ENCODE measurements around the gene ADCK1.
"Not testable (repeated sequence)": the region's sequence is repeated elsewhere in the genome, so short reads cannot be mapped to it uniquely, and the experiment has no call there.

Gene ADCK1

GRCh38 chr14:77955816-77956484 is 156.0 kb downstream of the ADCK1 start:
- DNase-seq: no peak

DNA sequence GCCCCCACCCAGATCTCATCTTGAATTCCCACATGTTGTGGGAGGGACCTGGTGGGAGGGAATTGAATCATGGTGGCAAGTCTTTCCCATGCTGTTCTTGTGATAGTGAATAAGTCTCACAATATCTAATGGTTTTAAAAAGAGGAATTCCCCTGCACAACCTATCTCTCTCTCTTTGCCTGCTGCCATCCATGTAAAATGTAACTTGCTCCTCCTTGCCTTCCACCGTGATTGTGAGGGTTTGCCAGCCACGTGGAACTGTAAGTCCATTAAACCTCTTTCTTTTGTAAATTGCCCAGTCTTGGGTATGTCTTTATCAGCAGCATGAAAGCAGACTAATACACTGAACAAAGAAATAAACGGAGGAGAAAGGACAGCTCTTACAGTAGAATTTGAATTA is 159.8 kb downstream of the ADCK1 start:
- DNase-seq: not testable (repeated sequence)

DNA sequence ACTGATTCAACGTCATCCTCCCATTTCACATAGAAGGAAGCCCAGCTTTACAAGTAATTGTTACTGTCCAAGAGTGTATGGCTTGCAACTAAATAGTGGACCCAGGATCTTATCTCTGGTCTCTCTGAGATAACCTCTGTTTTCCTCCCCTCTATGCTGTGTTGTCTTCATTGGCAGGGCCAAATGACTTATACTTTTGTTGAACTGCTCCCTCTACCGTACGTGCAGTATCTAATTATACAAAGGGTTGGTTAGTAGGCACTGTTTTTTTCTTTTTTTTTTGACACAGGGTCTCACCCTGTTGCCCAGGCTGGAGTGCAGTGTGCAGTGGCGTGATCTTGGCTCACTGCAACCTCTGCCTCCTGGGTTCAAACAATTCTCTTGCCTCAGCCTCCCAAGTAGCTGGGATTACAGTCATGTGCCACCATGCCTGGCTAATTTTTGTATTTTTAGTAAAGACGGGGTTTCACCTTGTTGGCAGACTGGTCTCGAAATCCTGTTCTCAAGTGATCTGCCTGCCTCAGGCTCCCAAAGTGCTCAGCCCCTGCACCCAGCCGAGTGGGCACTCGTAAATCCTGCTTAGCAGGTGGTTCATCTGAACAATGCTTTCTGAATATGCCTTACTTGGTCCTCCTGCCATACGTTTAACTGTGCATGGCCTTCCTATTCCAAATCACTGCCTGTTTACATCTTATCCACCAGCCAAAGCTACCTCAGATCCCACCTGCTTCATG is 162.1 kb downstream of the ADCK1 start:
- no peak for DNase-seq

DNA sequence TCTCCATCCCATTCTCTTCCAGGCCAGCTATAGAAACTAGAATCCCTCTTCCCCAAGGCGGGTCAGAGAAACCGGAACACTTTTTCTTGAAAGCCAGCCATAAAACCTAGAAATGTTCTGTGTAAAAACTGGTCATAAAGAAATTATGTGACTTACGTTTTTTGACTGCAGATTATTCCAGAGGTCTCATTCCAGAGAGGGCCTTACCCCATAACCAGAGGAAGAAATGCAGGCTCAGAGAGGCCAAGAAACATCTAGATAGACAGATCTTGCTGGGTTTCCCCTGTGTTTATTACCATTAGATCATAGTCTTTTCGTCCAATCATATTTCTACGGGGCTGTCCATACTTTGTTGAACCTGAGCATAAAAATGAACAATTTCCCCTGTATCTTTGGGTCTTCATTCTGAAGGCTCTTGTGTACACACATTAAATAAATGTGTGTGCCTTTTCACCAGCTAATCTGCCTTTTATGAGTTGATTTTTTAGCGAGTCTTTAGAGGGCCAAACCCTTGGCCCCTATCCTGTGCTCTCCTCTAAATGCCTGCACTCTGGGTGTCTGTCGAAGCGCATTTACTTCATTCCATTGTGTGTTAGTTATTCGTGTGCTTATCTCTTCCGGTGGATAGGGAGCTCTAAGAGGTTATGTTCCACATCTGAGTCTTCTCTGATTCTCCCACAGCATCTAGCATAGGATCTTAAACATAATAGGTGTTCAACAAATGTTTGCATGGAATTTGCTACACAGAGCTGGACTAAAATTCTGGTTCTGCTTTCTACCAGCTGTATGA is 163.0 kb downstream of the ADCK1 start:
- no peak for DNase-seq

DNA sequence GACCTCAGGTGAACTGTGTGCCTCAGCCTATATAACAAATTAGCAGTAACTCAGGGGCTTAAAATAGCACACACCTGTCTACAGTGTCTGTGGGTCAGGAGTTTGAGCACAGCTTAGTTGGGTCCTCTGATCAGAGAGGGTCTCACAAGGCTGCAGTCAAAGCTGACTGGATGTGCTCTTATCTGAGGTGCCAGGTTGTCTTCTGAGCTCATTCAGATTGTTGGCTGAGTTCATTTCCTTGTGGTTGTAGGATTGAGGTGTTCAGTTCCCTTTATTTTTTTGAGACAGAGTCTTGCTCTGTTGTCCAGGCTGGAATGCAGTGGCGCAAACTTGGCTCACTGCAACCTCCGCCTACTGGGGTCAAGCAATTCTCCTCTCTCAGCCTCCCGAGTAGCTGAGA is 164.7 kb downstream of the ADCK1 start:
- no peak for DNase-seq

GRCh38 chr14:77965050-77965449 is 165.1 kb downstream of the ADCK1 start:
- no peak for DNase-seq

DNA sequence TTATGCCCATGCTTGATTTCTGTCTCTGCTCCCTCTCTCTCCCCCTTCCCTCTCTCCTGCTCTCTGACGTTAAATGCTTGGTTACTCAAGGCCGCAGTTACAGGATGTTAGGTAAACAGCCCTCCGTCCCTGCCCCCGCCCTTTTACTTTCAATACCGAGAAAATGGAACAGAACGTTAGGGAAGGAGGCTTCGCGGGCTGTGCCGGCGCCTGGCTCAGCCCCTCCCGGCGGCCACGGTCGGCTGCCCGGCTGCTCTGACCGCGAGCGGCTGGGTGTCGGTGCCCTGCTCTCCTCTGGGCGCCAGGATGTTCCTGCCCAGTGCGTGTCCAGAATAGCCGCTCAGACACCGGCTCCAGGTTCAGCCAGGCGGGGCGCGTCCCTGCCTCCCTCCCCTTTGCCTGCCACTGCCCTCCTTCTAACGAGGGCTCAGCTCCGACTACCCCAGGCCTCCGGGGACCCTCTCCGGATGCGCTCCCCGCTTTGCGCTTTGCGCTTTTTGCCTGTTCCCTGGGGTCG is 166.1 kb downstream of the ADCK1 start:
- peak; percentile 13 for DNase-seq

DNA sequence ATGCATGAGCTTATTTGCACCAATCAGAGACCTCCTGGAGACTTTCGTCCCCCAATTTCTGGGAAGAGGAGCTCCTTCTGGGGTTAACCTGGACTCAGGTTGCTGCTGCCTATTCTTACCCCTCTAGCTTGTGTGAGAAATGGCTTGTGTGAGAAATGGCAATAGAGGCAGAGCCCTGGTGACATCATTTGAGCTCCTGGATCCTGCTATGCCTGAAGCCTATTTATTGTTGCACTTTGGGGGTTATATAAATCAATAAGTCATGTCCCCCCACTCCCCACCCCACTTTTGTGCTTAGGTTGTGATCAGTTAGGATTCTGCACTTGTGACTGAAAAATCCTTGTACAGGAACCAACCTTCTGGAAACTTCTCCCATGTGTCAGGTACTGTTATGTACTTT is 167.2 kb downstream of the ADCK1 start:
- DNase-seq: no peak

- DNase-seq: no peak
Observed at GRCh38 chr14:77970646-77971045, 170.7 kb downstream of the ADCK1 start.

DNA sequence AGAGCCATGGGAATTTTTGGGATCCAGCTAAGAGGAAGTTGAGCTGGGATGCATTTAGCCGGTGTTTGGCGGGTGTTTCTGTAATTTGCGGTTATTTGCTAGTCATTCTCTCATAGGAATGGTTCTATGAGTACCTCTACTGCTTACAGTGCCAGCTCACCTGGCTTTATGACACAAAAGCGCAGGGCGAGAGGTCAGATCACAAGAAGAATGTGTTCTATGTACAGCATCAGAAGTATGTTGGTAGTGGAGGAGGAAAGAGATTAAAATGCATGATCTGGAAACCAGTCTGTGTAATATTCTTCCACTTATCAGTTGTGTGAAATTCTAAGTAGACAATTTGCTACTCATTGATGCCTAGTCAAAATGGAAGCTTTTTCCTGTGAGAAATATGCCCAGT is 173.3 kb downstream of the ADCK1 start:
- no peak for DNase-seq

DNA sequence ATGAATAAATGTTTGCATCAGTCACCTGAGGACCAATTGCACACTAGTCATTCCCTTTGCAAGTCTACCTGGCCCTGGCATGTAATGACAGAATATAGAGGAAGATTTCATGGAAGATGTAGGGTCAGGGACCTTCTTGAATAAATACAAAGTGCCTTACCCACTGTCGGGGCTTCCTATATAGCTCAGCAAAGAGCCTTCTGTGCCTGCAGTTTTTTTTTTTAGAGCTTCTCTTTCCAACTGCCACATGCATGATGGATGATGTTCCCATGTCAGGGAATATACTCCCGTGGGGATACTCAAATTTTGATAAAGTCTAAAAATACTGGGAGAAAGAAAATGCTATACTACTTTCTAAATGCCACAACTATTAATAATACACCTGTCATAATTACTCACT is 176.7 kb downstream of the ADCK1 start:
- DNase-seq: no peak

DNA sequence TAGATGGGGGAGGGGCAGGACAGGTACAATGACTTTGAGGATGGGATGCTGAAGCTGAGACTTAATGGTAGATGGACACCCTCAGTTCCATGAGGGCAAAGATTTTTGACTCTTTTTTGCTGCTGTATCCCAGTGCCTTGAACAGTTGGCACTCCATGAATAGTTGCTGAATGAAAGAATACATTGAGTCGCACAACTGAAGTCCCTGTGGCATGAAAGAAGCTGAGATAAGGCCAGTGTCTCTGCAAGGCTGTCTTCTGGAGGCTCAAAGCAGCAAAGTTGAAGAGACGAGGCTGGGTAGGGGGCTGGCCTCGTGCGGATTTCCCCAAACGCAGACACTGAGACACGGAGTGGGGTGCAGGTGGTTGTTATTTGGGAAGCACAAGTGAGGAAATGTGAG is 179.3 kb downstream of the ADCK1 start:
- DNase-seq: no peak

DNA sequence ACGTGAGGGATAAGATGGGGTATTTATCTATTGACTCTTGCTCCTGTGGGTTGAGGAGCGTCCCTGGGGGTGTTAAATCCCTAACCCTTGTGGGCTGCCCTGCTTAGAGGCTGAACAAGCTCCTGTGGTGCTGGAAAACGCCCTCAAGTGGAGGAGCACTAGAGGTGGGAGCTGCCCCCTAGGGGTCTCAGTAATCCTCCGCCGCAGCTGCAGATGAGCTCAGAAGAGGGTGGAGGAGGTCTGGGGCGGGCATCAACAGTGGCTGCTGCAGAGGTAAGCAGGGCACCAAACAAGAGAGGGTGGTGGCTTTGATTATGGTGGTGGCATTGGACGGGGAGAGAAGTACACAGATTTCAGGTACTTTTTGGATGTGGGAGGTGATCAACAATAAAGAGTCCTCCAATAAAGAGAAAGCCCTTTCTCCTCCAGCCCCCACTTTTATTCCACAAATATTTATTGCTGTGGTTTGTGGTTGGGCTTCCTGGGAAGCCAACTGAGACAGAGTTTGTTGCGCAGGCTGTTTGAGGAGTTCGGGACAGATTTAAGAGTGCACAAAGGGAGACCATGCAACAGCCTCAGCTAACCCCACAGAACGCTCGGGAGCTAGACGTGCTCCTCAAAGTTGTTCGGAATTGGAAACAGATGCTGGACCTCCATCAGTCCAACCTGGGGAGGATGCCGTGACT is 179.9 kb downstream of the ADCK1 start:
- no peak for DNase-seq

- no peak for DNase-seq
Observed at GRCh38 chr14:77980475-77981321, 180.8 kb downstream of the ADCK1 start.

Measured in COR-L47 (cell line).